ENCODE results near the gene EFNA5.

GRCh38 chr5:107554776-107555424, 115.8 kb downstream of the EFNA5 start:
- no peak for TF ChIP-seq CTCF (IDR thresholded peaks at IDR 0.05; ENCODE audit: low read depth, low read length)
- TF ChIP-seq MYC (IDR thresholded peaks at IDR 0.05; ENCODE audit: low read depth, low read length): no peak
- no peak for TF ChIP-seq MAX (IDR thresholded peaks at IDR 0.05; ENCODE audit: low read depth, low read length)

Measured in NB4 (cell line).